Liver (tissue), 9 donors: ENCODE results near the gene MED23. TPM values are rescaled to one million over a fixed set of nuclear protein-coding genes. Genes with fewer than 3 reads are reported as not detected.
A peak's percentile ranks its signal among the peaks of the same experiment; 100 is the strongest.

ENCODE experiments used
- DNase-seq: peaks from one replicate; pipeline ENCODE4 v3.0.0-alpha.2; 2017; ENCODE audit warnings: low spot score
- H3K27ac ChIP-seq, 2 donors: one replicate each; pipeline ENCODE4 v1.7.0; 2013; ENCODE audit warnings: inconsistent platforms in 2 of 2, low read length in 2 of 2, control low read depth in 1 of 2, low read depth in 1 of 2, mild to moderate bottlenecking in 1 of 2
- H3K27me3 ChIP-seq, 4 donors: one replicate each; pipeline versions ENCODE4 v1.6.1 to v1.7.0; 2013; ENCODE audit warnings: low read length in 3 of 4, inconsistent platforms in 1 of 4, mild to moderate bottlenecking in 1 of 4, moderate library complexity in 1 of 4; ENCODE audit not compliant: control insufficient read depth in 4 of 4, insufficient read depth in 4 of 4
- H3K36me3 ChIP-seq, 4 donors: one replicate each; pipeline versions ENCODE4 v1.6.1 to v1.7.0; 2013; ENCODE audit warnings: low read length in 3 of 4, mild to moderate bottlenecking in 3 of 4, low read depth in 1 of 4, moderate library complexity in 1 of 4; ENCODE audit not compliant: control insufficient read depth in 4 of 4, insufficient read depth in 3 of 4
- H3K4me1 ChIP-seq, 4 donors: one replicate each; pipeline versions ENCODE4 v1.6.1 to v1.7.0; 2013; ENCODE audit warnings: low read length in 3 of 4, mild to moderate bottlenecking in 3 of 4, moderate library complexity in 1 of 4; ENCODE audit not compliant: control insufficient read depth in 4 of 4, insufficient read depth in 4 of 4
- H3K4me3 ChIP-seq, 3 donors: one replicate each; pipeline versions ENCODE4 v1.6.1 to v1.7.0; 2013; ENCODE audit warnings: low read length in 3 of 3, control low read depth in 1 of 3, low read depth in 1 of 3, mild to moderate bottlenecking in 1 of 3
- H3K9ac ChIP-seq, 2 donors: one replicate each; pipeline ENCODE4 v1.7.0; 2013; ENCODE audit warnings: low read length in 2 of 2, mild to moderate bottlenecking in 2 of 2, moderate library complexity in 2 of 2, control low read depth in 1 of 2, low read depth in 1 of 2
- H3K9me3 ChIP-seq, 4 donors: one replicate each; pipeline versions ENCODE4 v1.6.1 to v1.7.0; 2013; ENCODE audit warnings: low read length in 3 of 4; ENCODE audit not compliant: control insufficient read depth in 4 of 4
- FOXA2 ChIP-seq: IDR thresholded peaks from 2 replicates; pipeline ENCODE4 v1.6.1; 2016; ENCODE audit warnings: antibody characterized with exemption
- HNF4A ChIP-seq, 2 donors: conservative IDR thresholded peaks; 2 replicates each; pipeline ENCODE4 v1.6.1; 2016; ENCODE audit warnings: antibody characterized with exemption in 2 of 2, mild to moderate bottlenecking in 2 of 2
- HNF4G ChIP-seq: IDR thresholded peaks from 2 replicates; pipeline ENCODE4 v1.6.1; 2016; ENCODE audit warnings: antibody characterized with exemption
- JUND ChIP-seq, 2 donors: IDR thresholded peaks; 2 replicates each; pipeline ENCODE4 v1.6.1; 2016; ENCODE audit warnings: antibody characterized with exemption in 2 of 2
- NR2F2 ChIP-seq: IDR thresholded peaks from 2 replicates; pipeline ENCODE4 v1.6.1; 2016; ENCODE audit warnings: antibody characterized with exemption
- RAD21 ChIP-seq, 2 donors: IDR thresholded peaks; 2 replicates each; pipeline ENCODE4 v1.6.1; 2016; ENCODE audit warnings: antibody characterized with exemption in 2 of 2, mild to moderate bottlenecking in 2 of 2
- RXRA ChIP-seq, 2 donors: IDR thresholded peaks; 2 replicates each; pipeline ENCODE4 v1.6.1; 2017 to 2018; ENCODE audit warnings: antibody characterized with exemption in 2 of 2, mild to moderate bottlenecking in 1 of 2
- TAF1 ChIP-seq: conservative IDR thresholded peaks from 2 replicates; pipeline ENCODE4 v1.6.1; 2016; ENCODE audit warnings: antibody characterized with exemption, mild to moderate bottlenecking
- YY1 ChIP-seq: IDR thresholded peaks from 2 replicates; pipeline ENCODE4 v1.6.1; 2016; ENCODE audit warnings: antibody characterized with exemption, mild to moderate bottlenecking
- WGBS: extraction: QIAGEN DNeasy Blood & Tissue Kit; methylation state at CpG from one replicate; pipeline ENCODE4 v1.1.7; 2013; 5-methylcytosine and 5-hydroxymethylcytosine counted together
- polyA plus RNA-seq, 2 donors: library from polyadenylated mRNA; stranded (reverse) in 1 of 2; unstranded in 1 of 2; fragments of 200-250 nt in 1 of 2; fragments of >200 nt in 1 of 2; fragmentation: Nextera tagmentation in 1 of 2; extraction: Ambion mirVana in 1 of 2; gene quantifications; one replicate each; pipeline versions ENCODE4 v1.2.1 to v1.2.3, GENCODE V29; 2013 to 2015
- total RNA-seq, 2 donors: library from RNA; depleted of rRNA; stranded (reverse); fragments of >200 nt; gene quantifications; one replicate each; pipeline ENCODE4 v1.2.3, GENCODE V29; 2014
- TF ChIP-seq, protein P1 (sequence below): IDR thresholded peaks from 2 replicates; pipeline ENCODE4 v1.6.1; 2016; ENCODE audit warnings: antibody characterized with exemption, mild to moderate bottlenecking
- TF ChIP-seq, protein P2 (sequence below): fragments of 150-350 bp; IDR thresholded peaks from 2 replicates; pipeline ENCODE4 v1.5.1; 2017; ENCODE audit warnings: improper control_type of control experiment, low read depth, low read length; ENCODE audit not compliant: missing input control
- TF ChIP-seq, protein P3 (sequence below): IDR thresholded peaks from 2 replicates; pipeline ENCODE4 v1.6.1; 2016; ENCODE audit warnings: antibody characterized with exemption
- donor health status: healthy.
- donor health status: healthy.
- donor health status: healthy.
- donor health status: healthy.
- donor health status: healthy.

Gene MED23
- total and polyA plus RNA-seq, 4 donors = 3.9 to 17.3 (median 13.4) TPM

DNA sequence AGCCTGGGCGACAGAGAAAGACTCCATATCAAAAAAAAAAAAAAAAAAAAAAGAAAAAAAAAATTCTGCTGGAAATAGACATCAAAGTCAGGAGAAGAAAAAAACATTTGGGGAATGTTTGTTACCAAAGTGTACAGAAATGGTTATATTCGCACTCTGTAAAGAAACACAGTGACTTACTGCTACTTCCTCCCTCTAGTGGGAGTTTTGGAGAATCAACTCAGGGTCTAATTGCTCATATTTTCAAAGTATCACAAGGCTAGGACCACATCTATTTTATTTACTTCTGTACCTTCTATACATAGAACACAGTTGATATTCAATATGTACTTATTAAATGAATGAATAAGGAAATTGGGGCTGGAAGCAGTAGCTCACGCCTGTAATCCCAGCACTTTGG, 30.6 kb downstream of the MED23 start:
- no peak for DNase-seq
- peaks cover 2 to 65% (median 51%) of the 10 kb centered on the region in 4 donors for H3K36me3 ChIP-seq
- no peak overlapping the region for H3K9ac ChIP-seq
- WGBS = 91% methylated on average over 3 of the region's 3 CpGs
- no peak overlapping the region for H3K4me3 ChIP-seq
- H3K4me1 ChIP-seq = peaks cover 0 to 2% (median 0%) of the 10 kb centered on the region in 4 donors
- H3K27ac ChIP-seq = no peak overlapping the region
- TF ChIP-seq, protein P1, sequence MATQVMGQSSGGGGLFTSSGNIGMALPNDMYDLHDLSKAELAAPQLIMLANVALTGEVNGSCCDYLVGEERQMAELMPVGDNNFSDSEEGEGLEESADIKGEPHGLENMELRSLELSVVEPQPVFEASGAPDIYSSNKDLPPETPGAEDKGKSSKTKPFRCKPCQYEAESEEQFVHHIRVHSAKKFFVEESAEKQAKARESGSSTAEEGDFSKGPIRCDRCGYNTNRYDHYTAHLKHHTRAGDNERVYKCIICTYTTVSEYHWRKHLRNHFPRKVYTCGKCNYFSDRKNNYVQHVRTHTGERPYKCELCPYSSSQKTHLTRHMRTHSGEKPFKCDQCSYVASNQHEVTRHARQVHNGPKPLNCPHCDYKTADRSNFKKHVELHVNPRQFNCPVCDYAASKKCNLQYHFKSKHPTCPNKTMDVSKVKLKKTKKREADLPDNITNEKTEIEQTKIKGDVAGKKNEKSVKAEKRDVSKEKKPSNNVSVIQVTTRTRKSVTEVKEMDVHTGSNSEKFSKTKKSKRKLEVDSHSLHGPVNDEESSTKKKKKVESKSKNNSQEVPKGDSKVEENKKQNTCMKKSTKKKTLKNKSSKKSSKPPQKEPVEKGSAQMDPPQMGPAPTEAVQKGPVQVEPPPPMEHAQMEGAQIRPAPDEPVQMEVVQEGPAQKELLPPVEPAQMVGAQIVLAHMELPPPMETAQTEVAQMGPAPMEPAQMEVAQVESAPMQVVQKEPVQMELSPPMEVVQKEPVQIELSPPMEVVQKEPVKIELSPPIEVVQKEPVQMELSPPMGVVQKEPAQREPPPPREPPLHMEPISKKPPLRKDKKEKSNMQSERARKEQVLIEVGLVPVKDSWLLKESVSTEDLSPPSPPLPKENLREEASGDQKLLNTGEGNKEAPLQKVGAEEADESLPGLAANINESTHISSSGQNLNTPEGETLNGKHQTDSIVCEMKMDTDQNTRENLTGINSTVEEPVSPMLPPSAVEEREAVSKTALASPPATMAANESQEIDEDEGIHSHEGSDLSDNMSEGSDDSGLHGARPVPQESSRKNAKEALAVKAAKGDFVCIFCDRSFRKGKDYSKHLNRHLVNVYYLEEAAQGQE = no peak
- TF ChIP-seq RAD21 (IDR thresholded peaks at IDR 0.05) = peak; percentile 68 to 77
- TF ChIP-seq, protein P2, sequence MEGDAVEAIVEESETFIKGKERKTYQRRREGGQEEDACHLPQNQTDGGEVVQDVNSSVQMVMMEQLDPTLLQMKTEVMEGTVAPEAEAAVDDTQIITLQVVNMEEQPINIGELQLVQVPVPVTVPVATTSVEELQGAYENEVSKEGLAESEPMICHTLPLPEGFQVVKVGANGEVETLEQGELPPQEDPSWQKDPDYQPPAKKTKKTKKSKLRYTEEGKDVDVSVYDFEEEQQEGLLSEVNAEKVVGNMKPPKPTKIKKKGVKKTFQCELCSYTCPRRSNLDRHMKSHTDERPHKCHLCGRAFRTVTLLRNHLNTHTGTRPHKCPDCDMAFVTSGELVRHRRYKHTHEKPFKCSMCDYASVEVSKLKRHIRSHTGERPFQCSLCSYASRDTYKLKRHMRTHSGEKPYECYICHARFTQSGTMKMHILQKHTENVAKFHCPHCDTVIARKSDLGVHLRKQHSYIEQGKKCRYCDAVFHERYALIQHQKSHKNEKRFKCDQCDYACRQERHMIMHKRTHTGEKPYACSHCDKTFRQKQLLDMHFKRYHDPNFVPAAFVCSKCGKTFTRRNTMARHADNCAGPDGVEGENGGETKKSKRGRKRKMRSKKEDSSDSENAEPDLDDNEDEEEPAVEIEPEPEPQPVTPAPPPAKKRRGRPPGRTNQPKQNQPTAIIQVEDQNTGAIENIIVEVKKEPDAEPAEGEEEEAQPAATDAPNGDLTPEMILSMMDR = peak; percentile 50
- no peaks in the 10 kb centered on the region for H3K9me3 ChIP-seq
- H3K27me3 ChIP-seq = no peaks in the 10 kb centered on the region

DNA sequence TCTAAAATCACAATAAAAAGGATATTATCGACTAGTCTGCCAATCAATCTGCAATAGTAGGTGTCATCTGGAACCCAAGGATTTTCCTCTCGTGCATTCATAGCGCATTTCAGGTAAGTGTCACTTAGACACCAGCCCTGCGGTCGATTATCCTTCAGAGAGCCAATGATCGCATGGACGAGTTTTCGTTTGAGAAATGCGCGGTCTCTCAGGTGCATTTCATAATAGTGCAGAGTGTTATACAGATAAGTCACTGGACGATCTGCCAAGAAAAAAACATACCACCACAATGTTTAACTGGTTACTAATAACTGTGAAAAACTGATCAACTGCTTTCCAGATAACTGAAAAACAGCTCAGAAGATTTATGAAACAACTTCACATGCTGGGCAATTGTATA, 34.0 kb downstream of the MED23 start:
- Histone ChIP-seq H3K4me1 (peaks cover 0 to 2% (median 0%) of the 10 kb centered on the region in 4 donors), H3K36me3 (peaks cover 2 to 59% (median 39%) of the 10 kb centered on the region in 4 donors), H3K27me3 (no peaks in the 10 kb centered on the region), H3K9ac (no peak overlapping the region), H3K9me3 (no peaks in the 10 kb centered on the region), H3K27ac (no peak overlapping the region), H3K4me3 (no peak overlapping the region)
- DNase-seq = no peak
- 60% methylated on average over 11 of the region's 11 CpGs for WGBS
- no peak for TF ChIP-seq RXRA (IDR thresholded peaks at IDR 0.05)
- TF ChIP-seq HNF4A (conservative IDR thresholded peaks at IDR 0.05) = peak in 1 of 2 donors; percentile 26
- TF ChIP-seq, protein P3, sequence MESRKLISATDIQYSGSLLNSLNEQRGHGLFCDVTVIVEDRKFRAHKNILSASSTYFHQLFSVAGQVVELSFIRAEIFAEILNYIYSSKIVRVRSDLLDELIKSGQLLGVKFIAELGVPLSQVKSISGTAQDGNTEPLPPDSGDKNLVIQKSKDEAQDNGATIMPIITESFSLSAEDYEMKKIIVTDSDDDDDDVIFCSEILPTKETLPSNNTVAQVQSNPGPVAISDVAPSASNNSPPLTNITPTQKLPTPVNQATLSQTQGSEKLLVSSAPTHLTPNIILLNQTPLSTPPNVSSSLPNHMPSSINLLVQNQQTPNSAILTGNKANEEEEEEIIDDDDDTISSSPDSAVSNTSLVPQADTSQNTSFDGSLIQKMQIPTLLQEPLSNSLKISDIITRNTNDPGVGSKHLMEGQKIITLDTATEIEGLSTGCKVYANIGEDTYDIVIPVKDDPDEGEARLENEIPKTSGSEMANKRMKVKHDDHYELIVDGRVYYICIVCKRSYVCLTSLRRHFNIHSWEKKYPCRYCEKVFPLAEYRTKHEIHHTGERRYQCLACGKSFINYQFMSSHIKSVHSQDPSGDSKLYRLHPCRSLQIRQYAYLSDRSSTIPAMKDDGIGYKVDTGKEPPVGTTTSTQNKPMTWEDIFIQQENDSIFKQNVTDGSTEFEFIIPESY = no peak

DNA sequence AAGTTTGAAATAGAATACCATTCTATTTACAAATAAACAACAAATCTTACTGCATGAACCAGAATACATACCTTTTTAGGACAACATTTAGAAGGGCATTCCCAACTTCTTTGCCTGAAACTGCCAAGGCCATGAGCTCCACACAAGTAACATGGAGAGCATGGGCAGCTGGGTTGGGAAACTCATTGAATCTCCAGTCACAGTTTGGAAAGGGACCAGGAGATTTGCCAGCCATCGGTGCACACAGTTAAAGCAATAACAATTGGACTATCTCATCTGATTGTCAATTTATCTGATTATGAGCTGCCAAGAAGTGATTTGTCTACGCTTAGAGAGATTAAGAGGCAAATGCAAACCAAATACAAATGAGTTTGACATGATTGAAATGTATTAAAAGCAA, 35.1 kb downstream of the MED23 start:
- no peak overlapping the region for H3K4me3 ChIP-seq
- H3K36me3 ChIP-seq = peaks cover 1 to 57% (median 39%) of the 10 kb centered on the region in 4 donors
- no peaks in the 10 kb centered on the region for H3K27me3 ChIP-seq
- H3K4me1 ChIP-seq = peaks cover 0 to 2% (median 0%) of the 10 kb centered on the region in 4 donors
- H3K27ac ChIP-seq = no peak overlapping the region
- 63% methylated on average over 2 of the region's 2 CpGs for WGBS
- H3K9ac ChIP-seq = no peak overlapping the region
- no peak for DNase-seq
- H3K9me3 ChIP-seq = no peaks in the 10 kb centered on the region
- TF ChIP-seq, protein P3 = no peak
- TF ChIP-seq JUND (IDR thresholded peaks at IDR 0.05) (no peak), HNF4A (conservative IDR thresholded peaks at IDR 0.05) (no peak), YY1 (no peak), RAD21 (IDR thresholded peaks at IDR 0.05) (no peak), HNF4G (no peak), NR2F2 (no peak), FOXA2 (no peak), TAF1 (no peak)
- TF ChIP-seq, protein P1 = no peak
